Neural cell (in vitro differentiated cells): ENCODE data around the gene ZNF467. TPM values are rescaled to one million over a fixed set of nuclear protein-coding genes. Genes with fewer than 3 reads are reported as not detected.

Source experiments
- H2AFZ ChIP-seq: fragments of 200-600, 300-800 bp; sonication (generic), shearing (Covaris generic); 2 replicates; pipeline ENCODE4 v1.6.0; 2014; ENCODE audit warnings: low read depth, mild to moderate bottlenecking, antibody characterized with exemption, low read length, moderate library complexity
- H3F3A ChIP-seq: fragments of 200-600 bp; shearing (Covaris generic); 2 replicates; pipeline ENCODE4 v1.6.1; 2016; ENCODE audit warnings: mild to moderate bottlenecking, moderate library complexity, mixed read lengths, antibody characterized with exemption, low read length; ENCODE audit not compliant: insufficient read depth, poor library complexity, severe bottlenecking
- H3K27ac ChIP-seq: fragments of 200-600, 300-800 bp; sonication (generic), shearing (Covaris generic); 2 replicates; pipeline ENCODE4 v1.5.1; 2014; ENCODE audit warnings: mild to moderate bottlenecking, low read length, moderate library complexity
- H3K27me3 ChIP-seq: fragments of 300-800, 200-600 bp; sonication (generic), shearing (Covaris generic); 2 replicates; pipeline ENCODE4 v1.6.0; 2014; ENCODE audit warnings: mild to moderate bottlenecking, low read depth, low read length, moderate library complexity; ENCODE audit not compliant: insufficient read depth
- H3K36me3 ChIP-seq: fragments of 300-800, 200-600 bp; sonication (generic), shearing (Covaris generic); 2 replicates; pipeline ENCODE4 v1.5.1; 2014; ENCODE audit warnings: mild to moderate bottlenecking, antibody characterized with exemption, low read length, moderate library complexity; ENCODE audit not compliant: insufficient read depth
- H3K4me2 ChIP-seq: fragments of 300-800, 200-600 bp; sonication (generic), shearing (Covaris generic); 2 replicates; pipeline ENCODE4 v1.6.0; 2014; ENCODE audit warnings: mild to moderate bottlenecking, low read length
- H3K4me3 ChIP-seq: fragments of 300-800, 200-600 bp; sonication (generic), shearing (Covaris generic); 2 replicates; pipeline ENCODE4 v1.5.1; 2014; ENCODE audit warnings: mild to moderate bottlenecking, low read length, moderate library complexity
- H3K79me2 ChIP-seq: fragments of 200-600 bp; shearing (Covaris generic); replicated peaks from 2 replicates; pipeline ENCODE4 v1.6.0; 2014; ENCODE audit warnings: mild to moderate bottlenecking, low read length, moderate library complexity; ENCODE audit not compliant: insufficient read depth
- H3K9ac ChIP-seq: fragments of 300-800, 200-600 bp; sonication (generic), shearing (Covaris generic); 2 replicates; pipeline ENCODE4 v1.6.1; 2016; ENCODE audit warnings: mild to moderate bottlenecking, low read length, mixed read lengths
- H3K9me2 ChIP-seq: fragments of 200-600 bp; shearing (Covaris generic); 2 replicates; pipeline ENCODE4 v1.6.1; 2016; ENCODE audit warnings: mild to moderate bottlenecking, low read length, mixed read lengths; ENCODE audit not compliant: insufficient read depth
- H3K9me3 ChIP-seq: fragments of 200-600, 300-800 bp; sonication (generic), shearing (Covaris generic); 2 replicates; pipeline ENCODE4 v1.6.1; 2016; ENCODE audit warnings: mild to moderate bottlenecking, mixed run types, low read length, moderate library complexity, mixed read lengths
- H4K20me1 ChIP-seq: fragments of 200-600 bp; shearing (Covaris generic); 2 replicates; pipeline ENCODE4 v1.6.1; 2016; ENCODE audit warnings: mild to moderate bottlenecking, mixed run types; ENCODE audit not compliant: insufficient read depth
- CTCF ChIP-seq: fragments of 450-650 bp; IDR thresholded peaks from 2 replicates; pipeline ENCODE4 v1.5.1; 2014; ENCODE audit warnings: antibody characterized with exemption, mild to moderate bottlenecking, moderate library complexity; ENCODE audit not compliant: poor library complexity, severe bottlenecking
- EP300 ChIP-seq: fragments of 450-650 bp; conservative IDR thresholded peaks from 2 replicates; pipeline ENCODE4 v1.6.1; 2014; ENCODE audit warnings: antibody characterized with exemption, mild to moderate bottlenecking, moderate library complexity; ENCODE audit not compliant: poor library complexity, severe bottlenecking
- EZH2 ChIP-seq: fragments of 200-600, 300-800 bp; shearing (Covaris generic), sonication (generic); IDR thresholded peaks from 2 replicates; pipeline ENCODE4 v1.6.1; 2014; ENCODE audit warnings: antibody characterized with exemption, low read length, borderline replicate concordance, mild to moderate bottlenecking; ENCODE audit not compliant: insufficient read depth, poor library complexity, severe bottlenecking
- MXI1 ChIP-seq: fragments of 450-650 bp; conservative IDR thresholded peaks from 2 replicates; pipeline ENCODE4 v1.6.1; 2014; ENCODE audit warnings: antibody characterized with exemption, mild to moderate bottlenecking; ENCODE audit not compliant: poor library complexity, severe bottlenecking
- POLR2AphosphoS5 ChIP-seq: IDR thresholded peaks from 2 replicates; pipeline ENCODE4 v1.6.1; 2012
- RAD21 ChIP-seq: fragments of 450-650 bp; conservative IDR thresholded peaks from 2 replicates; pipeline ENCODE4 v1.6.1; 2014; ENCODE audit warnings: antibody characterized with exemption, mild to moderate bottlenecking, moderate library complexity
- REST ChIP-seq: IDR thresholded peaks from 2 replicates; pipeline ENCODE4 v1.6.1; 2012; ENCODE audit warnings: borderline replicate concordance
- SMC3 ChIP-seq: fragments of 450-650 bp; conservative IDR thresholded peaks from 2 replicates; pipeline ENCODE4 v1.6.1; 2014; ENCODE audit warnings: antibody characterized with exemption, mild to moderate bottlenecking, moderate library complexity; ENCODE audit not compliant: poor library complexity
- TAF1 ChIP-seq: IDR thresholded peaks from 2 replicates; pipeline ENCODE4 v1.6.1; 2012; ENCODE audit warnings: low read depth
- polyA plus RNA-seq: library from polyadenylated mRNA; depleted of rRNA; stranded (reverse); fragments of >200 nt; gene quantifications from 2 replicates; pipeline ENCODE4 v1.2.3, GENCODE V29; 2014

ZNF467 gene
- polyA plus RNA-seq, 1 donor from 2014 or later = 11.9 TPM

GRCh38 chr7:149780636-149781419, 7.4 kb upstream of the ZNF467 start:
- H3K36me3 ChIP-seq = no peaks in the 10 kb centered on the region
- no peak overlapping the region for H3K4me2 ChIP-seq
- no peak overlapping the region for H3K4me3 ChIP-seq
- no peaks in the 10 kb centered on the region for H3K27me3 ChIP-seq
- H3K9ac ChIP-seq = no peak overlapping the region
- H3F3A ChIP-seq = no peaks in the 10 kb centered on the region
- H3K79me2 ChIP-seq = no peaks in the 10 kb centered on the region
- H4K20me1 ChIP-seq = no peaks in the 10 kb centered on the region
- H2AFZ ChIP-seq = no peak overlapping the region
- no peak overlapping the region for H3K27ac ChIP-seq
- TF ChIP-seq SMC3 (no peak), MXI1 (no peak), REST (no peak), POLR2AphosphoS5 (no peak), RAD21 (no peak), CTCF (no peak), EZH2 (no peak), EP300 (no peak), TAF1 (no peak)
- H3K9me3 ChIP-seq = no peaks in the 10 kb centered on the region
- no peaks in the 10 kb centered on the region for H3K9me2 ChIP-seq

GRCh38 chr7:149780056-149780455, 6.7 kb upstream of the ZNF467 start:
- Histone ChIP-seq H3K36me3 (no peaks in the 10 kb centered on the region), H3K4me2 (no peak overlapping the region), H3F3A (no peaks in the 10 kb centered on the region), H3K4me3 (no peak overlapping the region), H3K27me3 (no peaks in the 10 kb centered on the region), H3K9ac (no peak overlapping the region), H3K9me2 (no peaks in the 10 kb centered on the region), H3K9me3 (no peaks in the 10 kb centered on the region), H2AFZ (no peak overlapping the region), H3K79me2 (no peaks in the 10 kb centered on the region), H3K27ac (no peak overlapping the region), H4K20me1 (no peaks in the 10 kb centered on the region)
- TF ChIP-seq SMC3 = no peak
- TF ChIP-seq TAF1 = no peak
- no peak for TF ChIP-seq EZH2
- TF ChIP-seq RAD21 = no peak
- no peak for TF ChIP-seq EP300
- no peak for TF ChIP-seq REST
- no peak for TF ChIP-seq MXI1
- no peak for TF ChIP-seq CTCF
- TF ChIP-seq POLR2AphosphoS5 = no peak
